ENCODE data around the gene TIMP2.
"Not testable (repeated sequence)": the region's sequence is repeated elsewhere in the genome, so short reads cannot be mapped to it uniquely, and the experiment has no call there.

TIMP2 gene

GRCh38 chr17:78929908-78930775, 5.0 kb upstream of the TIMP2 start:
- DNase-seq, result no peak

- DNase-seq, result no peak
Measured at GRCh38 chr17:78925662-78926555, 722 bp upstream of the TIMP2 start.

GRCh38 chr17:78924481-78925151, 571 bp downstream of the TIMP2 start:
- no peak for DNase-seq

GRCh38 chr17:78923660-78924453, 1.3 kb downstream of the TIMP2 start:
- peak; percentile 19 for DNase-seq

- DNase-seq, result no peak
Measured at GRCh38 chr17:78922816-78923498, 2.2 kb downstream of the TIMP2 start.

GRCh38 chr17:78921437-78921971, 3.7 kb downstream of the TIMP2 start:
- DNase-seq, result no peak

- no peak for DNase-seq
Measured at GRCh38 chr17:78920528-78920927, 4.7 kb downstream of the TIMP2 start.

GRCh38 chr17:78919861-78920450, 5.2 kb downstream of the TIMP2 start:
- no peak for DNase-seq

GRCh38 chr17:78918979-78919378, 6.2 kb downstream of the TIMP2 start:
- DNase-seq, result no peak

- no peak for DNase-seq
Measured at GRCh38 chr17:78917451-78918275, 7.5 kb downstream of the TIMP2 start.

GRCh38 chr17:78915872-78916632, 9.1 kb downstream of the TIMP2 start:
- no peak for DNase-seq

GRCh38 chr17:78913115-78913514, 12.1 kb downstream of the TIMP2 start:
- DNase-seq, result no peak

GRCh38 chr17:78912082-78912481, 13.1 kb downstream of the TIMP2 start:
- DNase-seq, result no peak

- not testable (repeated sequence) for DNase-seq
Measured at GRCh38 chr17:78911543-78911942, 13.6 kb downstream of the TIMP2 start.

- no peak for DNase-seq
Measured at GRCh38 chr17:78910497-78911284, 14.5 kb downstream of the TIMP2 start.

- no peak for DNase-seq
Measured at GRCh38 chr17:78908426-78908825, 16.8 kb downstream of the TIMP2 start.

GRCh38 chr17:78905541-78905940, 19.6 kb downstream of the TIMP2 start:
- no peak for DNase-seq

- no peak for DNase-seq
Measured at GRCh38 chr17:78905116-78905515, 20.1 kb downstream of the TIMP2 start.

- no peak for DNase-seq
Measured at GRCh38 chr17:78904371-78904770, 20.8 kb downstream of the TIMP2 start.

Data from stimulated activated naive CD4-positive, alpha-beta T cell treated with Interleukin-2 at 50 U/mL for 16 hours (primary cell).